Upper lobe of right lung (tissue), 1 donor: ENCODE results near the gene FGF2. TPM values are rescaled to one million over a fixed set of nuclear protein-coding genes. Genes with fewer than 3 reads are reported as not detected.

Experiments used
- ATAC-seq: fragments of 200-7000 bp; cut with Tn5 transposase; one replicate; pipeline ENCODE4 v1.9.1; 2020; ENCODE audit warnings: mild to moderate bottlenecking, moderate library complexity
- DNase-seq: peaks from one replicate; pipeline ENCODE4 v3.0.0-alpha.2; 2020
- H3K27ac ChIP-seq: fragments of 200-600 bp; one replicate; pipeline ENCODE4 v1.8.0; 2022
- H3K27me3 ChIP-seq: fragments of 200-600 bp; one replicate; pipeline ENCODE4 v1.8.0; 2022; ENCODE audit warnings: mild to moderate bottlenecking
- H3K36me3 ChIP-seq: fragments of 200-600 bp; one replicate; pipeline ENCODE4 v1.8.0; 2022
- H3K4me1 ChIP-seq: fragments of 200-600 bp; one replicate; pipeline ENCODE4 v1.8.0; 2022
- H3K4me3 ChIP-seq: fragments of 200-600 bp; one replicate; pipeline ENCODE4 v1.8.0; 2022; ENCODE audit warnings: mild to moderate bottlenecking
- H3K9me3 ChIP-seq: fragments of 200-600 bp; one replicate; pipeline ENCODE4 v1.8.0; 2022
- CTCF ChIP-seq: fragments of 200-600 bp; IDR thresholded peaks from one replicate; pipeline ENCODE4 v1.8.0; 2022; ENCODE audit warnings: antibody characterized with exemption
- intact Hi-C: fragments of 100-400 bp; cut with DNase I; formaldehyde crosslinking; loops from one replicate; pipeline ENCODE4 v1.11.0; 2022
- total RNA-seq: library from RNA; stranded (reverse); fragmentation: NEBNext Ultra II Directional; extraction: Animal tissue kit (Norgen Biotek cat#: 25700); gene quantifications from one replicate; pipeline ENCODE4 v1.2.1, GENCODE V29; 2021
- donor health status: DM: no; HTN: yes; CAD: no; lungs with severe emphysema.

Gene FGF2
- total RNA-seq, 1 donor from 2014 or later = 11.1 TPM

DNA sequence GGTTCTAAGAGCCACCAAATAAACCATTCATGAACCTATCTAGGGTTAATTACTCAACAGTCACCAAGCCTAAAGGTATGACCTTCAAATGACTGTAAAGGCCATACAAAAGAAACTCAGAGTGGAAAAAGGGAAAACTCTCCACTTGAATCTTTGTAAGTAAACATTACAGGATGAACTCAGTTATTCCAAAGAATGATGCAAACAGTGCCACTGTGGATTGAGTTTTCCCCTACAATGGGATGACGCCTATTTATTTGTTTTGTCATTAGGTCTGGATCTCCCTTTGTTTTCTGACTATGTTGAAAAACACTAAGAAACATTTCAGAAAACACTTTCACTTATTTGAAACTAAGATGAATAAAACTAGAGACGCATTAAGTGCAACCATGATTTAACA lies 83.1 kb downstream of the FGF2 start:
- H3K9me3 ChIP-seq = no peaks in the 10 kb centered on the region
- H3K27ac ChIP-seq = no peak overlapping the region
- no peaks in the 10 kb centered on the region for H3K27me3 ChIP-seq
- no peak for ATAC-seq
- DNase-seq = no peak
- no peak overlapping the region for H3K4me3 ChIP-seq
- H3K4me1 ChIP-seq = no peaks in the 10 kb centered on the region
- intact Hi-C loops = loop anchor here (10.0 kb wide), 1 partner anchor 145 kb away; no protein-coding TSS in a partner anchor
- H3K36me3 ChIP-seq = peaks cover 6% of the 10 kb centered on the region
- TF ChIP-seq CTCF = no peak

GRCh38 chr4:122911588-122911987 lies 85.0 kb downstream of the FGF2 start:
- DNase-seq = no peak
- no peak for ATAC-seq
- Histone ChIP-seq H3K27me3 (no peaks in the 10 kb centered on the region), H3K4me3 (no peak overlapping the region), H3K27ac (no peak overlapping the region), H3K4me1 (no peaks in the 10 kb centered on the region), H3K9me3 (no peaks in the 10 kb centered on the region), H3K36me3 (peaks cover 6% of the 10 kb centered on the region)
- intact Hi-C loops = loop anchor here (10.0 kb wide), 1 partner anchor 147 kb away; no protein-coding TSS in a partner anchor
- no peak for TF ChIP-seq CTCF

DNA sequence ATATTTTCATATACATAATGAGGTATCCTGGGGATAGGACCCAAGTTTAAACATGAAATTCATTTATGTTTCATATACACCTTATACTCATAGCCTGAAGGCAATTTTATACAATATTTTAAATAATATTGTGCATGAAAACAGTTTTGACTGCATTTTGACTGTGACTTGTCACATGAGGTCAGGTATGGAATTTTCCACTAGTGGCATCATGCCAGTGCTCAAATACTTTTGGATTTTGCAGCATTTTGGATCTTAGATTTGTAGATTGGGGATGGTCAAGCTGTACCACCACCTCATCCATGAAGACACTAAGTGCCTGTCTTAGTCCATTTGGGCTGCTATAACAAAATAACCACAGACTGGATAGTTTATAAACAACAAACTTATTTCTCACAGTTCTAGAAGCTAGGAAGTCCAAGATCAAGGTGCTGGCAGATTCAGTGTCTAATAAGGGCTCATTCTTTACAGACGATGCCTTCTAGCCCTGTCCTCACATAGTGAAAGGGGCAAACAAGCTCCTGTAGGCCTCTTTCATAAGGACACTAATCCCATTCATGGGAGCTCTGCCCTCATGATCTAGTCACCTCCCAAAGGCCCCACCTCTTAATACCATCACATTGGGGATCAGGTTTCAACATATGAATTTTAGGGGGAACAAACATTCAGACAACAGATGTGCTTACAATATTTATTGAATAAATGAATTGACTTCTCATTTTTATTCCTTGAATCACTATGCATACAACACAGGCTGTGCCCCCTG lies 86.4 kb downstream of the FGF2 start:
- no peak for ATAC-seq

DNA sequence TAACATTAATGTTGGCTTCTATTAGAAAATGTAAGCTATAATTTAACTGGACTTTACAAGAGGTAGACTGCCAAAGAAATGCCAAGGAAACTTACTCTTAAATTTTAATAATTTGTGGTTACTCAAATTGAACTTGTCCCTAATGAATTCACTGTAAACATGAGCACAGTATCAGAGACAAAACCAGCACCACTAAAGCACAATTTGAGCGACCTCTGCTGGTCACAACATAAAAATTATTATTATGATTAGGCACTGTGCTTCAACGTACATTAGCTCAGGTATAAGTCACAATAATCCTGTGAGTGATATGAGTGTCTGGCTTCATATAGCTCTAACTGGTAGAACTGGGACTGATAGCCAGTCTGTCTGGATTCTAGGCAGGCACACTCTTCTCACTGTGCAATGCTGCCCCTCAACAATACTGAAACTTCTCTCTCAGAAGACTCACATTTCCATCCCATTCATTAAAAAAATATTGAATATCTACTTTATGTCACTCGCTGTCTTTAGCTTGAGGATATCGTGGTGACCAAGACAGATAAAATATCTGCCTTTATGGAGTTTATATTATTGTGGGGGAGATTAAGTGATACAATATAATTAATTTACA lies 87.8 kb downstream of the FGF2 start:
- Histone ChIP-seq H3K27me3 (no peaks in the 10 kb centered on the region), H3K27ac (no peak overlapping the region), H3K4me1 (no peaks in the 10 kb centered on the region), H3K4me3 (no peak overlapping the region), H3K9me3 (no peaks in the 10 kb centered on the region), H3K36me3 (peaks cover 6% of the 10 kb centered on the region)
- peak; percentile 56 for TF ChIP-seq CTCF
- peak; percentile 76 for ATAC-seq
- intact Hi-C loops = loop anchor here (10.0 kb wide), 1 partner anchor 150 kb away; no protein-coding TSS in a partner anchor
- DNase-seq = no peak

More for the DNA sequence above, 86.4 kb downstream of the FGF2 start:
- Histone ChIP-seq H3K4me1 (no peaks in the 10 kb centered on the region), H3K27me3 (no peaks in the 10 kb centered on the region), H3K36me3 (peaks cover 6% of the 10 kb centered on the region), H3K4me3 (no peak overlapping the region), H3K9me3 (no peaks in the 10 kb centered on the region), H3K27ac (no peak overlapping the region)
- intact Hi-C loops = loop anchor here (10.0 kb wide), 1 partner anchor 148 kb away; no protein-coding TSS in a partner anchor
- no peak for TF ChIP-seq CTCF
- no peak for DNase-seq

- H3K4me1 ChIP-seq = no peaks in the 10 kb centered on the region
- DNase-seq (no peak), ATAC-seq (no peak)
- H3K27ac ChIP-seq = no peak overlapping the region
- H3K4me3 ChIP-seq = no peak overlapping the region
- intact Hi-C loops = loop anchor here (10.0 kb wide), 1 partner anchor 150 kb away; no protein-coding TSS in a partner anchor
- no peaks in the 10 kb centered on the region for H3K27me3 ChIP-seq
- no peak for TF ChIP-seq CTCF
- H3K9me3 ChIP-seq = no peaks in the 10 kb centered on the region
- peaks cover 6% of the 10 kb centered on the region for H3K36me3 ChIP-seq
Measured at GRCh38 chr4:122914938-122915337, 88.3 kb downstream of the FGF2 start.
